HG03469 (cell line): ENCODE measurements around the gene RELN.

Experiments
- ATAC-seq: cut with Tn5 transposase; IDR thresholded peaks from one replicate; pipeline ENCODE4 v1.9.1; 2021; ENCODE audit warnings: mild to moderate bottlenecking, moderate library complexity, moderate number of reproducible peaks; ENCODE audit not compliant: unreplicated experiment

RELN gene

DNA sequence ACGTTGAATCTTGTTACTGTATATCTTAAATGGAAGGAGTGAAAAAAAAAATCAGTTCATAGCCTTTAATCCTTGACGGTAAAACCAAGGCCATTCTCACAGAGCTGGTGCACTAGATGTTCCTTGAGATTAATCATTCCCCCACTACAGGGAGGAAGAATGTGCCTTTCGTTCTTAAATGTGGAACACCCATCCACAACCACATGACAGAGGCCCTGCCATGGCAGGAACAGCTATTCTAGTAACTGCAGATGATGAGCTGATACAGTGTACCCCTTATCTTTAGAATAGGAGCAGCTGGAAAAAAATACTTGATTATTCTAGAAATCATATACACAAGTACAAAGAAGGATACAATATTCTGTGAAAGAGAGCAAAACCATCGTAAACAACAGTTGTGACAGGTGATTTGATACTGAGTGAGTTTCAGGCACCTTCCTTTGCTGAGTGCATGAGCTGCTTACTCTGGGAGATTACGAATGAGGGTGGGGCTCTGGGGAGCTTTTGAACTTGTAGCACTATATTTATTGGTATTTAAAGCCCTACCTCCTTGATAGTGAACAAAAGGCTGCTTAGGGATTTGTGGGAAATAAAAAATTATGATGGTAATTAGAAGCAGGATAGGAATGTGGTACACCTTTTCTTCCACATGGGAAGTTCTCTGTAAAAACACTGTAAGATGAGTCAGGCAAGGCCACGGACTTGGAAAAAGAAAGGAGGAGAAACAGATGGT, 299.1 kb downstream of the RELN start:
- no peak for ATAC-seq

DNA sequence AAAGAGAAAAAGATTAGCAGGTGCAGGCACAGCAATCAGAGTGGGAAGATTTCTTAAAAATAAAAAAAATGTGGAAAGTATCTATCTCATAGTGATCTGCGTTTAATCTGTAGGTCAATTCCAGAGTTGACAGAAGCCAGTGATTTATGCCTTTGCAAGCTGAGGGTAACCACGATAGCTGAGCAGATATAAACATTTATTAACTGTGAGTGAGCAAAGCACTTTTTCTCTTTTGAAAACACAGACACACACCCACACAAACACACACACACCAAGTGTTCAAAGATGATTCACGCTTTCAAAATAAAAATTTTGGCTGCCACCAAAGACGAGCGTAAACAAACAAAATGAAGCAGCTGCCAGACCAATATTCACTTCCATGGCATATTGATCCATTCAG, 300.2 kb downstream of the RELN start:
- no peak for ATAC-seq

- ATAC-seq, result no peak
Observed at GRCh38 chr7:103687951-103688350, 301.5 kb downstream of the RELN start.

DNA sequence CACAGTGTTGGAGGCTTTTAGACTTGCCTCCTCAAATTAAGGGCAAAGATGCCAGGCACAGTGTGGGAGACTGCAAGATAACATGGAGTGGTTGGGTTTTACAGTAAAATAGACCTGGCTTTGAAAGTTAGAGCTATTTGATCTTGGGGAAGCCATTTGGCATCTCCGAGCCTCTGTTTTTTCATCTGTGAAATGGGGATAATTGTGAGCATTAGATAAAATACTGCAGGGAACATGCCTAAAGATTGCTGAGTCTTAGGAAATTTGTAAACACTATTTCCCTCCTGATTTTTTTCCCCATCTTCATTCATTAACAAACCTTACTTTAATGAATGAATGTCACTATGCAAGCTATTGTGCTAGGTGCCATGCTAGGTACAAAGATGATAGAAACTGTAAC, 302.2 kb downstream of the RELN start:
- ATAC-seq, result no peak

GRCh38 chr7:103686763-103687162, 302.7 kb downstream of the RELN start:
- ATAC-seq, result no peak

- no peak for ATAC-seq
Observed at GRCh38 chr7:103686064-103686463, 303.4 kb downstream of the RELN start.

DNA sequence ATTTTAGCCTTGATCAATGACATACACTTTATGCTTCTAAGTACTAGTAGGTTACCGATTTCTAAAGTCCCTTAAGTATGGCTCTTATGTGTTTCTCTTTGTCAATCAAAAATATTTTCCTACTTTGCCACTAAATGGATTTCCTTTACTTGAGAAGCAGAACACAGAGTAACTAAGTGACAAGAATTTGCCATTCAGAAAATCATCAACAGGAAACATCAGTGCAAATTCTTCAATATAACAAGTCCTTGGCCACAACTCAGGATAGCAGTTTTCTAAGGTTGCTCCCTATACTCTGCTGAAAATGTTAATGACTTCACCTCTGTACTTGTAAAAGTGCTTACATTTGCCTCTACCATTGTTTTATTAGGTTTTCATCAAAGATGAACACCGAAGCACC, 303.8 kb downstream of the RELN start:
- ATAC-seq, result no peak

GRCh38 chr7:103683348-103683747, 306.1 kb downstream of the RELN start:
- ATAC-seq, result no peak

DNA sequence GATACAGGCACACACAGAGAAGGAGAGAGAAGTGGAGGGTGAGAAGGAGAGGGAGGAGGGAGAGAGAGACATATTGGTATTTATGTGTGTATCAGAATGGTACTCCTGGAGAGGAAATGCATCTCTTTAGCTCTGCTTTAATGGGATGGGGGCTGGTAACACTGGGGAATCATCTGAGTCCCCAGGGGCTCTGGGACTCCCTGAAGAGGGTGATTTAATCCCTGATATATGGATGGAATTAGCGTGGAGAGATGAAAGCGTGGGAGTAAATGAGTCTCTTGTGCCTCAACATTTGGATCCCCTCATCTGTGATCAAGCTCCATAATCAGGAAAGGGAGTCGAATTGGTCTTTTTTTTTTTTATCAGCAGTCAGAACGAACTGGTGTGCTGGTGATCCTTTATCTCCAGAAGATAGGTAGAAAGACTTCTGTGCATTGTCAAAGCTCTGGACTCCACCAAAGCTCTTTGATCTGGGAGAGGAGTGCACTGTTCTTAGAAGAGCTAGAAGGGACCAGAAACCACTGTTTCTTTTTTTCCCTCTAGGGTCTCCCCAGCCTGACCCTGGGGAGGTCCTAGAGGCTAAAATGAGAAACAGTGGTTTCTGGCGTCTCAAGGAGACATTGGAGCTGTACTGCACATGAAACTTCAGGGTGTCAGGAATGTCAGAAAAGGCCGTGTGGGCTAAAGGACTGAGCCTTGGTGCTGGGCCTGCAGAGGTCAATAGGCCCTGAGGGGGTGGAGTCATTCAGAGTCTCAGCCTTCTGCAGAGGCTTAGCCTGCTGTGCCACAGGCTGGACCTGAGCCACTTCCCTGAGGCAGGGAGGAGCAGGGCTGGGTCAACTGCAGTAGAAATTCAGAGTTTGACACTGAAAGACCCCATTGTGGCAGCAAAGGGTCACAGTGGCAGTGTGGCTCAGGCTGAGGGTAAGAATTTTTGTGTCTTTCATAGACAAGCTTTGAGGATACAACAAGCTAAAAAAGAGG, 309.0 kb downstream of the RELN start:
- no peak for ATAC-seq

- ATAC-seq, result no peak
Observed at GRCh38 chr7:103679151-103680132, 310.0 kb downstream of the RELN start.

- ATAC-seq, result no peak
Observed at GRCh38 chr7:103668279-103668941, 321.0 kb downstream of the RELN start.

- no peak for ATAC-seq
Observed at GRCh38 chr7:103666326-103666725, 323.1 kb downstream of the RELN start.

DNA sequence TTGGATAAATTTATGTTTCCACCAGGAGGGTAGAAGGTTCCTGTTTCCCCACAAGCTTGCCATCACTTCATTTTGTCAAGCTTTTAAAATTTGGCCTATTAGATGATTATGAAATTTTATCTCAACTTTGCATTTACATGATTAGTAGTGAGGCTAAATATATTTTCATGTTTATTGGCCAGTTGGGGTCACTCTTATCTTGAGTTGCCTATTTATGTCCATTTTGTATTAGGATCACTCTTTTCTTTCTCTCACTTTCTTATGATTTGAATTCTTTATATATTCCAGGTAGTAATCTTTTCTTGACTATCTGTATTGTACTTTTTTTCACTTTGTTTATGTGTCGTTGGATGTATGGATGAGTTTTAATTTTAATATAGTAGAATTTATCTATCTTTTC, 324.9 kb downstream of the RELN start:
- no peak for ATAC-seq

DNA sequence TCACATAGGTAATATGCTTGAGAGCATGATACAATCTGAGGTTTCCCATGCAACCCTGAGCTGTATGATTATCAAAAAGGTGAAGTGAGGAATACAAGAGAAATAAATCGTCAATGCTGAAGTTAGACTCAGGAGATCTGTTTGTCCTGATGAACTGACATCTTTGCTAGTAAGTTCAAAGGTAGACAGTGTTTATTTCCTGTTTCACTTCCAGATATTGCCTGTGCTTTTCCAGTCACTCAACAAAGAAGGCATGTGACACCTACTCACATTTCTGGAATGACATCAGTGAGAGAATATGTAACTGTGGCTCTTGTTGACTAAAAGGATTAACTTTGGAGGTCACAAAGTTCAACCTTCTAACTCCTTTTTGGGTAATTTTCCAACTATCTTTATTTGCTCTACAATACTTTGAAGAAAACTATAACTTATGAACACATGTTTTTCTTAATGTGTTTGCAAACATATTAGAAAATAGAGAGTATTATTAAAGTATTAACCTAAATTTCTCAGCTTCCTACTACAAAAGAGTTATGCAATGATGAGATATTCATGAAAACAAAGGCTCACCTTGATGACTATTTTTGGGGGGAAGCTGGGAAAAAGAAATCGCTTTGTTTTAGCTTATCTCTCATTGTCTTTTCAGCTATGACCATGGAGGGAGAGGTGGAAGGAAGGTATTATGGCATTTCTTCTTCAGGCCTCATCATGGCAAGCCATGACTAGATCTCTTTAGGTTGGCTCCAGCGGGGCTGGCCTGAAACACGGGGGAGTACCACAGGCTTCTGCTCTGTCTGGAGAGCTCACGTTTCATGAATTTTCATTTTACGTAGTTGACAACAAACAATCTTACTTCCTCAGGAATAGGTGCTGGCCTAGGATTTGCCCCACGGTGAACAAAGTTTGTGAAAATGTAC, 328.7 kb downstream of the RELN start:
- ATAC-seq, result no peak

GRCh38 chr7:103658055-103659005, 331.1 kb downstream of the RELN start:
- no peak for ATAC-seq

DNA sequence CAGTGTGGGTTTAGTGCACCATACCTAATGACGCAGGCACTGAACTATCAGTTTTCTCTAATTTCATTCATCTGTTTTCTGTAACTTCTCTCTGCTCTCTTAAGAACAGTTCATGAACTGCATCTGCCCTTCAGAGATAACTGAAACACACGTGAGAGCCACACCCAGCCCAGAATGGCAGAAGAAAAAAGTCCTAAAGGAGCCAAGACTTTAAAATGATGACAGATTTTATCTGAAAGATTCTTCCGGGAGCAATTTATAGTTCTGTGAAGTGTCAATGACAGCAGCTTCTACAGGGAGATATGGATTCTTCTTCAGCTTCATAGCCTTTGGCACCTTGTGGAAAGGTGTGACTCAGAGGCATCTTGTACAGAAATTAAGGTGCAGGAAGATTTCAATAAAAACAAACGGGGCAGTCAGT, 332.0 kb downstream of the RELN start:
- no peak for ATAC-seq

DNA sequence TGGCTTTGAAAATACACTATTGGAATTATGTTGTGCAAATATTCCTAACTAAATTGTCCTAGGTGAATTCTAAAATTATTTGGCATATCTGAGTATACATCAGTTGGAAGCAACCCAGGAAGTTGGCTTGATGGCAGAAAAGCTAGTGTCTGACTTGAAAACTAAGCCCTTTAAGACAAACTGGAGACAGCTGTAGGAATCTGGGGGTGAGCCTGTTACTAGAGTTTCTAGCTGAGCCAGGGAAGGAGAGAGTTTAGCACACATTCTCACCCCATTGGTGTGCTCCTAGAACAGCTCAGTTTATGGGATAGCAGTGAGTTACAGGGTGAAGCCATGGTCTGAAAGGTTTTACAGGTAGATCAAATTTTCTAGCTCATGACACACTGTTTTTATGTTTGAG, 333.2 kb downstream of the RELN start:
- no peak for ATAC-seq
